Dermis blood vessel endothelial cell (primary cell): Measurements from ENCODE around the gene STEAP3. TPM values are rescaled to one million over a fixed set of nuclear protein-coding genes. Genes with fewer than 3 reads are reported as not detected.

Experiments used
- DNase-seq: peaks from one replicate; pipeline ENCODE4 v3.0.0; 2010
- total RNA-seq: library from RNA; depleted of rRNA; stranded (reverse); fragments of >200 nt; gene quantifications from 2 replicates; pipeline ENCODE4 v1.2.3, GENCODE V29; 2014

Gene STEAP3, protein sequence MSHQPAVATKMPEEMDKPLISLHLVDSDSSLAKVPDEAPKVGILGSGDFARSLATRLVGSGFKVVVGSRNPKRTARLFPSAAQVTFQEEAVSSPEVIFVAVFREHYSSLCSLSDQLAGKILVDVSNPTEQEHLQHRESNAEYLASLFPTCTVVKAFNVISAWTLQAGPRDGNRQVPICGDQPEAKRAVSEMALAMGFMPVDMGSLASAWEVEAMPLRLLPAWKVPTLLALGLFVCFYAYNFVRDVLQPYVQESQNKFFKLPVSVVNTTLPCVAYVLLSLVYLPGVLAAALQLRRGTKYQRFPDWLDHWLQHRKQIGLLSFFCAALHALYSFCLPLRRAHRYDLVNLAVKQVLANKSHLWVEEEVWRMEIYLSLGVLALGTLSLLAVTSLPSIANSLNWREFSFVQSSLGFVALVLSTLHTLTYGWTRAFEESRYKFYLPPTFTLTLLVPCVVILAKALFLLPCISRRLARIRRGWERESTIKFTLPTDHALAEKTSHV
- total RNA-seq = 3.9 and 7.9 TPM in 2 replicates

DNA sequence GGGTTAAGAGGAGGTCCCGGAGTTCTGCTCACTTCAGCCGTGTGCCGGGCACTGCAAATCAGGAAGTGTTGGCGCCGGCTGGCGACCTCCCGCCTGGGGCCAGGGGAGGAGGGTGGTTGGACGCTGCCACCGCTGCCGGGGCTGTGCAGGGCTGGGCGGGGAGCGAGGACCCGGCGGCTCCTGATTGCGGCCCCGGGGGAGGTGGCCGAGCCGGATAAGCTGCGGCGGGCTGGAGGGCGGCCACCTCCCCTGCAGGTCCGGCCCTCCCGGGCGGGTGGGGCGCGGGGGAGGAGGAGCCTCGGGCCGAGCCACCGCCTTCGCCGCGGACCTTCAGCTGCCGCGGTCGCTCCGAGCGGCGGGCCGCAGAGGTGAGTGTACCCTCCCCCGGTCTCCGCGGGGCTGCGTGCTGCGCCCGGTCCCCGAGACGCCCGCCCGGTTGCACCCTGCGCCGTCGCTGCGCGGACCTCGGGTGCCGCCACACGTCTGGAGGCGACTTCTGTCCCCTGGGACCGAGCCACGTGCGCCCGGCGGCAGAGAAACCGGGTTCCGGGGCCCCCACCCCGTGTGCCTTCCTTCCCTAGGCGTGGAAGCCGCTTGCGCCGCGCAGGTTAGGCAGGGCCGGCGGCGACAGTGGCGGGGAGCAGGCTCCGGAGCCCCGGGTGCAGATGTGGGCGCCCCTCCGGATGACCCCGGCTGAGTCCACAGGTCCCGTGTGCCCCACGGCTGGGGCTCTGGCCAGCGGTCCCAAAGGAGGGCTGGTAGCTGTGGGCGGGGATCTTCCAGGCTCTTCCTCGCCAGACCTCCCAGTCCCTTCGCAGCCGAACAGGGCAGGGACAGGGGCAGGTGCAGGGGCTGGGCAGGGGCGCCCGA, at the start of gene STEAP3:
STEAP3 (plus strand) TSS at position 314 of the 870 bp plus-strand sequence. CDS start 7,179 bp downstream, outside the sequence.
- peak; percentile 57 for DNase-seq

DNA sequence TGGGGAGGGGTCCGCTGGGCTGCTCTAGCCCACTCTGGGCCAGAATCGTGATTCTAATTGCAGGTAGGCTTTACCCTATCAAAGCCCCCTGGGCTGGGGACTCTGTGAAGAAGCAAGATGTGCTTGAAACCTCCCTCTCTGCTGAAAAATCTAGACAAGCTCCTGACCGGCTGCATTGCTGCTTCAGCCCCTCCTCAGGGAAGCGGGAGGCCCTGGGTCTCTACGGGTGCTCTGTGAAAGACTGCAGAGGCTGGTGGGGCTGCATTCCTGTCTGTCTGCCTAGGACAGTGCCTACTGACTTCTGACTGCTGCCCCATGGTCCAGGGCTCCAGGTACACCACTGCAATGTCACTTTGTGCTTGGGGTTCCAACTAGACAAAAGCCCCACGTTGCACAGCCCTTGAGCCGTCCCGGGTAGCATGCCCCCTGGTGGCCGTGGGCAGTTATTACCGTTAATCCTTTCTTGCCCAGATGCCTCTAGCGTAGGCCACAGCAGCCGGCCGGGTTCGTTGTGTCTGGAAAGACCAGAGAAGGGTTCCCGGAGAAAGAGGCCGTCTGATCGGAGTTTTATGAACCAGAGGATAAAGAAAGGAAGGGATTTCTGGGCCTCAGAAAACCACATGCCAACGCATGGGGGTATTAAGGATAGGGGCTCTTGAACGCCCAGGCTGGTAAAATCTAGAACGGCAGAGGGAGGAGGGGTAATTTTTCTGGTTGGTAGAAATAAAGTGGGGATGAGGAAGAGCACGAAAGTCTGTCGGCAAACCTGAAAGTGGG, 49.2 kb upstream of the STEAP3 start:
- DNase-seq = peak; percentile 73

DNA sequence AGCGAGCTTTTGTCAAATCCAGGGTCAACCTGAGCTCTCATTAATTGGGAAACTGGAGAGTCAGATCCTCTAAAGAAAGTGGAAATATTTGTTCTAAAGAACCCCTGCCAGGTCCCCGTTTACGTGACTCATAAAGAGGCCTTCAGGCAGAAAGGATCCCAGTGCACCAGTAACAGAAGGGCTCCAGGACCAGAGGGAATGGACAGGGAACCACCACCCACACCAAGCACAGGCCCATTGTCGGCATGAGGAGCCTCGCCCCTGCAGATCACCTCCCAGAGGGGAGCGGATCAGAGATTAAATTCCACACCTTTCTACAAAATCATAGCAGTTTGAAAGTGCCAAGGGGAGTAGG, 48.7 kb upstream of the STEAP3 start:
- DNase-seq = no peak

DNA sequence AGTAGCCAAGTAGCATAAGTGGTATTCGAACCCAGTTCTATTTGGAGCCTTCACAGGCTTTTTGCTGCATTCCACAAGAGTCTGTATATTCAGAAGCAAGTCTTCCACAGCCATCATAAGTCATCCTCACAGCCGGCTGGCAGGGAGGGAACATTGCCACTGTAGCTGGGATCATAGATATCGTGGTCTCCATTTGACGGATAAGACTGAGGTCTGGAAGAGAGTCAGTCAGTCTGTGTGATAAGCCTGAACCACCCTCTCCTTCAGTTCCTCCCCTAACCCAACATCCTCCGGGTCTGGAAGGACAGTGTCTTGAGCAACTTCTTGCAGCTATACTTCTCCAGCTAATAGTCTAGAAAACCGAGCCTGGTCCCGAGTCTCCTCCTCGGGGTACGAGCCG, 48.1 kb upstream of the STEAP3 start:
- no peak for DNase-seq

DNA sequence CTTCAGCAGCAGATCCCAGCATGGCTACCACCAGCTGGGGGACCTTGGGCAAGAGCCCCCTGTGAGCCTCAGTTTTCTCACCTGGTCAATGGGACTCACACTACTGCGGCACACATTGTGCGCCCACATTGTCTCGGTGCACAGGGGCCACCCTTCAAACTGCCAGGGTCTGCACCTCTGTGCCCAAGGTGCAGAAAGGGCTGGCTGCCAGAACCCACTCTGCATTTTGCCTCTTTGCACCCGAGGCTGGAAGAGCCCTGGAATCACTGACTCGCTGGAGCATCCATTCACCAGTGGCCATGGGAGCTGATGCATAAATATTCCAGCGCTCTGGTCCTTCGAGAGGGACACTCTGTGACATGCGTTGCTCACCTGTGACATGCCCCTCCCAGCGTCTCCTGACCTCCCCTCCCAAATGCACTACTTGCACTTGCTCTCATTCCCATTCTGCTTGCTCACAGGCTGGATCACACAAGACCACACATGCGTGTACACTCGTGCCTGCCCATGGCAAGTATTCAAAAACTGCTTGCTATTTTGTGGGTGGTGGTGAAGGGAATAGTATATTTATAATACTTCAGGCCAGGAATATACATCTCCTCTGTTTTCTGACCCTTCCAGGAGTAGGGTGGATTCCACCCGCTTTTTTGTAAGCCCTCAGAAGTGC, 46.3 kb upstream of the STEAP3 start:
- no peak for DNase-seq

- no peak for DNase-seq
Observed at GRCh38 chr2:119177838-119178190, 45.8 kb upstream of the STEAP3 start.

DNA sequence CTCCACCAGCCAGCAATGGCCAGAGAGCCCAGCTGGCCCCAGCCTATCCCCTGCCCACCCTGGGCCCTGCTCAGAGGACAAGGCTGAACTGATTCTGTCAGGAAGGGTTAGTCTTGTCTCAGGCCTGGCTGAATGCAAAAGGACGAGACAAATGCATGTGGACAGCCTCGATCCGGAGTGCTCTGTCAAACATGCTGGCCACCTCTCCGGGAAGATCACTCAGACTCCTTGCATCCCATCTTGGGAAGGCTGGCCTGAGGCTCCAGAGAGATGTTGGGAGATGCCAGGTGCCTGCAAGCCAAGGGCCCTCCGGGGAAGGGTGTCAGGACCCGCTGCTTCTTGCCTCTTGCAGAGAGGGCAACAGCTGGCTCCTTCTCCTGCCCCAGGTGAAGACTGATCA, 44.9 kb upstream of the STEAP3 start:
- no peak for DNase-seq

DNA sequence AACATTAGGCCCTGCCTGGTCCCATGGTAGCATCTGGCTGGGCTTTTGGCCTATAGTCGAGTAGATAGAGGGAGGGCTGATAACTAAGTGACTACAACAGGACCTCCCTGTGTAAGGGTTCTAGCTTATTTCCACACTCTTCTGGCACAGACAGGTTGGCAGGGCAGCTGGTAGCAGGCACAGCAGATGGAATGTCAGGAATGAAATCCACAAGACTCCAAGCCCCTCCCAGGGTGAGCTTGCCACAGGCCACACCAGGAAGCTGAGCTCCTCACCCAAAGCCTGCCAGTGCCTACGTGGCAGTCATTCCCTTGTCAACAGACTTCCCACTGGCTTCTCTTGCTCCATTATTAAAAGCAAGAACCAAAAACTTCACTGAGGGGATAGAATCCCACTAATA, 44.4 kb upstream of the STEAP3 start:
- no peak for DNase-seq

DNA sequence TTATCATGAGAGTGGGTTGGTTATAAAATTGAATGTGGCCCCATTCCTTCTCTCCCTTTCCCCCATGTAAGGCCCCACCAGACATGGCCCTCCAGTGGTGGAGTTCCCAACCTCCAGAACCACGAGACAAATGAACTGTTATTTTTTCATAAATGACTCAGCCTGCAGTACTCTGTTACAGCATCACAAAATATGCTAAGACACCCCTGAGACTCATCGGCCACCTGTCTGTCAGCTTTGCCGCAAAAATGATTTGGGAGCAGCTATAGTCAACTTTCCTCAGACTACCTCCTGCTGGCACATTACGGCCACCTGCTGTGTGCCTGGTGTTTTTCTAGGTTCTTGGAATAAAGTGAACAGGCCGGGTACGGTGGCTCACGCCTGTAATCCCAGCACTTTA, 43.6 kb upstream of the STEAP3 start:
- DNase-seq = no peak

GRCh38 chr2:119180892-119181291, 42.7 kb upstream of the STEAP3 start:
- no peak for DNase-seq

DNA sequence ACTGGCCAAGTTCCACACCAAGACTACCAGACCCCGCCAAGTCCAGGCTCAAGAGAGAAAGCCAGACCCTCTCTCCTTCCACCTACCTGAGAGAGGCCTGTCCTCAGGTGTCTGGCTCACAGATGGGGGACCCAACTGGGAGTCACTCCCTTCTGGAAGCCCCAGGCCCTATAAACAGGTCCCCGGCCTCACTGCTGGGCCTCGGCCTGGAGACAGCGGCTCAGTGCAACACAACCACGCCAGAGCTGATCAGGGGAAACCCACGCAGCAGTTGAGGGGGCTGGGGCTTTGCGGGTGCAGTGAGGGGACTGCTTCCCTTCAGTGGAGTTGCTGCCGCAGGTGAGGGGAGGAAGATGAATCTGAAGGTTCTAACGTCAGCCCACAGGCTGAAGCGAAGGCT, 42.2 kb upstream of the STEAP3 start:
- DNase-seq = no peak

- DNase-seq = no peak
Observed at GRCh38 chr2:119181791-119182445, 41.7 kb upstream of the STEAP3 start.

DNA sequence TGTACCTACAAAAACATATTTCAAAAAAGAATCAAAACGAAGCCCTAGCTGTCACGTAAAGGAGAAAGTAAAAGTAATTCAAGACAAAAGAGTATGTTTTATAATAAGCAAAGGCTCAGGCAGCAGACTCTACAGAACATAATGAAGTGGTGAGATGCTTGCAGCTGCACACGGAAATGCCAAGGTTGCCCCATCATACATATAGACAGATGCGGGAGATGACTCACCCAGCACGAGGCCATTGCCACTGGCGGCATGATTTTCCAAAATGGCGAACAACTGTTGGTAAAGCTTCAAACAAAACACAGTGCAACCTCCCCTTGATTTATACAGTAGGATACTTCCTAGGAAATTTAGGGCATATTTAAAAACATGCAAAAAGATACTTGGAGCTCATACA, 39.1 kb upstream of the STEAP3 start:
- no peak for DNase-seq

GRCh38 chr2:119190321-119191111, 33.1 kb upstream of the STEAP3 start:
- no peak for DNase-seq

GRCh38 chr2:119192893-119193292, 30.7 kb upstream of the STEAP3 start:
- no peak for DNase-seq

- DNase-seq = no peak
Observed at GRCh38 chr2:119195001-119195400, 28.6 kb upstream of the STEAP3 start.

DNA sequence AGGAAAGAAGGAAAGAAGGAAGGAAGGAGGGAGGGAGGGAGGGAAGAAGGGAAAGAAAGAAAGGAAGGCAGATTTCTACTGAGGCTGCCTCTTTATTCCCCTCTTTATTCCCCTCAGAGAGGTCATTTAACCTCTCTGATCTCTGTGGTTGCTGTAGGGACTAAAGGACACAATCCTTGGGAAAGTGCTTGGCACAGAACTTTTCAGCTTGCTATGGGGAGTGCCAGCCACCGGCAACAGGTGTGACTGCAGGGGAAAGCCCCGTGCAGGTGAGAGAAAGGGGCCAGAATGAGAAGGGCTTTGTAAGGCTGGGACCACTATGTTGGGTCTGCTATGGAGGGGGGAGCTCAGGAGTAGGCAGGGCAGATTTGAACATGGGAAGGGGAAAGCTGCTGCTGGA, 27.7 kb upstream of the STEAP3 start:
- no peak for DNase-seq

DNA sequence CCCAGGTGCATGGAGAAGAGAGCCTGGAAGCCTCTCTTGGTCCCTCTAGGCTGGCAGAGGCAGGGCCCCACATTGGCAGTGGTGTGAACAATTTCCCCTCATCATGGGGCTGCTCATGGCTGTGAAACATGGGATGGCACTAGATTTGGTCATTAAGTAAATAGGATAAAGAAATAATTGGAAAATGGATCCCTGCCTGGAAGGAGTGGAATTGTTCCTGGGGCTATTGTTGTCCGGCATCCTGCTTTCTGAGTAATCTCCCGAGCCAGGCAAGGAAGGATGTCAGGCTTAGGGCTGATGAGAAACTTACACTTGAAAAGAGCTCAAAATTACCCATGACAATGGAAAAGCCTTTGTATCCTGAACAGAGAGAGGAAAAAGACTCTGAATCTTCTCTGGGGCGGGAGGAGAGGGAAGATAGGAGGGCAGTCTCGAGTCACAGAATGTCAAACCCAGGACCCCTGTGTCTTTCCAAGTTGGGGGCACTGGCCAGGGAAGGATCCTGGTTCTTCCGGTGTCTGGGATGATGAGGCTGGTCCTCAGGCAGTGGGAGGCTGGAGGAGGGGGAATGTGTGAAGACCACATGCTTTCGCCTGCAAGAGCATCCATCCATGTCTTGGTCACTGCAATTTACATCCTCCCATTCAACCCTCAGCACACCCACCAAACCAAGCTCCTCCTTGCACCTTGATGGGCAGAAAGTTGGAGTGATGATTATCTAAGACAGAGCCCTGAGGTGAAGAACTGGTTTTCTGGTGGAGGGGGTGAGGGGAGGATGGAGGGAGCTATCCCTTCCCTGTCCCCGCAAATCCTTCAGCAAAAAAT, 27.1 kb upstream of the STEAP3 start:
- DNase-seq = peak; percentile 71

DNA sequence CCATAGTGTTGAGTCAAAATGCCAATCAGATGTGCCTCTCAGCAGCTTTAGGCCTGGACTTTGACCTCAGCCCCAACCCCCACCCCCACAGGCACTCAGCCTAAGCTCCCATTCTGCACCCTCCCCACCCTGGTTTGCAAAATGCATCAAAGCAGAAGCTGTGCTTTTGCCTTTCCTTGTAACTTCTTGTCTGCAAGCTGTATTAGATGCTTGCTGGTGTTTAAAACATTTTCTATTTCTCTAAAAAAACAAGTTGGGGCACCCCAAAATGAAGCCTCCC, 26.6 kb upstream of the STEAP3 start:
- DNase-seq = no peak

- no peak for DNase-seq
Observed at GRCh38 chr2:119197529-119198239, 25.9 kb upstream of the STEAP3 start.
